Measurements from ENCODE around the gene HES6. TPM values are rescaled to one million over a fixed set of nuclear protein-coding genes. Genes with fewer than 3 reads are reported as not detected.

The HES6 gene
- polyA plus RNA-seq, 1 donor from 2014 or later = 3.3 TPM

- H3K4me3 Mint-ChIP-seq = no peak overlapping the region
- peaks cover 7% of the 10 kb centered on the region for H3K36me3 Mint-ChIP-seq
- no peaks in the 10 kb centered on the region for H3K27me3 Mint-ChIP-seq
- H3K9me3 Mint-ChIP-seq = no peaks in the 10 kb centered on the region
- H3K27ac Mint-ChIP-seq = no peak overlapping the region
- H3K4me1 Mint-ChIP-seq = peaks cover 4 to 6% (median 5%) of the 10 kb centered on the region in 3 donors
These were observed 13.7 kb downstream of the HES6 start for GRCh38 chr2:238225911-238226697.

GRCh38 chr2:238225121-238225520 is 14.7 kb downstream of the HES6 start:
- Mint-ChIP-seq H3K9me3 (no peaks in the 10 kb centered on the region), H3K4me1 (peaks cover 0 to 2% (median under 1%) of the 10 kb centered on the region in 3 donors), H3K36me3 (peaks cover 7% of the 10 kb centered on the region), H3K27me3 (no peaks in the 10 kb centered on the region), H3K27ac (no peak overlapping the region), H3K4me3 (no peak overlapping the region)

GRCh38 chr2:238224356-238225035 is 15.3 kb downstream of the HES6 start:
- Mint-ChIP-seq H3K9me3 (no peaks in the 10 kb centered on the region), H3K36me3 (peaks cover 7% of the 10 kb centered on the region), H3K27ac (peak overlapping the region in 1 of 3 donors; percentile 35), H3K4me3 (no peak overlapping the region), H3K27me3 (no peaks in the 10 kb centered on the region), H3K4me1 (peaks cover 0 to 2% (median 0%) of the 10 kb centered on the region in 3 donors)

DNA sequence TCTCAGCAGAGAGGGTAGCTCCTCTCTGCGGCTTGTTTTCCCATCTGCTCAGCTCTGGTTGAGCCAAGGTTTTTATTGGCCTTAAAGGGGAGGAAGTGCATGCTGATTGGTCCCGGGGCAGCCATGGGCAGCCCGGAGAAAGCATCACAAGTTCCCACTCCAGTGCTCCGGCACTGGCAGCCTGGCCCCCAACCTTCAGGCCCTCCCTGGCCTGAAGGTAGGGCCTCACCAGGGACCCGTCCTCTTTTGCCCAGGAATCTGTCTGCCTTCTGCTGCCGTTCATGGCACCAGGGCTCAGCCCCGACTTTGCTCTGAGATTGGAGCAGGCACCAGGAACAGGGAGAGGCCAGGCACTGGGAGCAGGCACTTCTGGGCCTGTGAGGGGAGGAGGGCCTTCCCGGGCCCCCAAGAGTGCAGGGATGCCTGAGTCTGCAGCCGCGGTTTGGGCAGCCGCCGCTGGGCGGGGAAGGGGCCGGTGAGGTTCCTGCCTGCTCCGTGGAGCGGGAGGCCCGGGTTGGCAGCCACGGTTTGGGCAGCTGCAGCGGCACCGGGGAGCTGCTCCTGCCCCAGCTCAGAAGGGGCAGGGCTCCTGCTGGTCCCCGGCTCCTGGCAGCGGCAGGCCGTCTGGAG is 18.8 kb downstream of the HES6 start:
- Mint-ChIP-seq H3K9me3 (no peaks in the 10 kb centered on the region), H3K27ac (no peak overlapping the region), H3K4me3 (no peak overlapping the region), H3K27me3 (peaks cover 3% of the 10 kb centered on the region), H3K36me3 (peaks cover 2% of the 10 kb centered on the region), H3K4me1 (no peaks in the 10 kb centered on the region)

GRCh38 chr2:238220274-238220891 is 19.5 kb downstream of the HES6 start:
- Mint-ChIP-seq H3K4me1 (no peaks in the 10 kb centered on the region), H3K27ac (no peak overlapping the region), H3K36me3 (peaks cover under 1% of the 10 kb centered on the region), H3K4me3 (no peak overlapping the region), H3K9me3 (no peaks in the 10 kb centered on the region), H3K27me3 (peaks cover 7% of the 10 kb centered on the region)

DNA sequence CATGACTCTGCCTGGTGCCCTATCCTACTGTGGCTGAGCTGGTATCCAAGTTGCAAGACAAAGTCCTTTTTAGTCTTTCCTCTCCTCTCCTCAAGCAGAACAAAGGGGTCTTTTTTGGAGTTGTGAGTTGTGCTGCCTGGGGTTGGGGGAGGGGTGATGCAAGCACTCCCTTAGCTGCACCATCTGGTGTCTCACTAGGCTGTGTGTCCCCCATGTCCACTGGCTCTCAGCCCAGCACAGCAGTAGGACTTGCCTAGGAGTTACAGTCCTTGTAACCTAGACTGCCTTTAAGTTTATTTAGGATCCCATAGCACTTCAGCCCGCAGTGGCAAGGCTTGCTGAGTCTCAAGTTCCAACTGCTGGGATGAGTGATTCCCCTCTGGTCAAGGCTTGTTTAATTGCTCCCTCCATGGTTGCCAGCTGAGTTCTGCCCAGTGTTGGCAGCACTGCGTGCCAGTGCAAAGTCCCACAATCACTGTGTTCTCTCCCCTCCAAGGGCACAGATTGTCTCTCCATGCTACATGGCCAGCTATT is 23.1 kb downstream of the HES6 start:
- no peak overlapping the region for H3K4me3 Mint-ChIP-seq
- H3K27ac Mint-ChIP-seq = no peak overlapping the region
- H3K9me3 Mint-ChIP-seq = peaks cover 0 to 3% (median 0%) of the 10 kb centered on the region in 3 donors
- H3K4me1 Mint-ChIP-seq = peaks cover 0 to 1% (median 0%) of the 10 kb centered on the region in 3 donors
- peaks cover 16% of the 10 kb centered on the region for H3K27me3 Mint-ChIP-seq
- H3K36me3 Mint-ChIP-seq = no peaks in the 10 kb centered on the region

DNA sequence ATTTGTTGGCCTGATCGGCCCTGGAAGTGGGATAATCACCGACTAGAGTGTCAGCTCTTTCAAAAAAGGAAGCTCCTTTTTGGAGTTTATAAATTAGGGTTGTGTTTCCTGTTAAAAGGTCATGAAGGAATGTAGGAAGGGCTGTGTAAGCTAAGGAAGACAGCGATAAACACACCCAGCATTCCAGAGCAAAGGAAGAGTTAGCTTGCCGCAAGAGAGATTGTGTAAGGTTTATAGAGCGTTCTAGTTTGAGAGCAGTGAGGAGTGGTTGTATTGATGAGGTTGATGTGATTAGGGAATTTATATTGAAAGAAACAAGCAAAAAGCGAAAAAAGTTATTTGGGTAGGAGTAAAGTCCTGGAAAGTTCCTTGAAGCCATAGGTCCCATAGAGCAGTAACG is 32.8 kb downstream of the HES6 start:
- Mint-ChIP-seq H3K4me3 (no peak overlapping the region), H3K9me3 (no peaks in the 10 kb centered on the region), H3K36me3 (no peaks in the 10 kb centered on the region), H3K4me1 (peaks cover 12 to 16% (median 14%) of the 10 kb centered on the region in 3 donors), H3K27me3 (no peaks in the 10 kb centered on the region), H3K27ac (no peak overlapping the region)

DNA sequence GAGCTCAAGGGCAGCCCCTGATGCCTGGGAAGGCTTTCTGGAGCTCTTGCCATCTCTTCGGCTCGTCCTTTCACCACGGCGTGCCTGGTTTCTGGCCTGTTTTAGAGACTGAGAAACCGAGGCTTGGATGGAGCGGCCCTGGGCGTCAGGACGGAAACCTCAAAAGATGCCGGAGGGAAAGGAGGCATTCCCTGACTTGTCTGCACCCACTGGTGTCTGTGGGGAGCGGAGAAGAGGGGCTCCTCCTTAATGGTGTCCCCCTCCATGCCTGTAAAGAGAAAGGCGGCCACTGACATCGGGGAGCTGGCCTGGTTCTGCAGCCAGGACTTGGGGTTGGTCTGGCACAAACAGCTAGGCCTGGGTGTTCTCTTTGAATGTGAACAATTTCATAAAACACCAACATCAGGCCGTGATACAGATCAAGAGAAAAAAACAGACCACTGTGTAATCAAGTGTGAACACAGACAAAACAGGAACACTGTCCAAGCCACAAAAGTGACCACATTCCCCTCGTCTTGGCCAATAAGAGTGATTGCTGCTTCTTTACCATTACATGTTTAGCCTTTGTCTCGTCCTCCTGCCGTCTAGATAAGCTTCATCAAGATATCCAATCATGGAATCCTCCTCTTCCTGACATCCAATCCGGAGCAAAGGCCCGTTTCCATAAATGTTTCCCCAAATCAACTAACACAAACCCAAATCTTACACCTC is 35.7 kb downstream of the HES6 start:
- no peaks in the 10 kb centered on the region for H3K36me3 Mint-ChIP-seq
- H3K4me1 Mint-ChIP-seq = peaks cover 26 to 35% (median 34%) of the 10 kb centered on the region in 3 donors
- H3K27me3 Mint-ChIP-seq = no peaks in the 10 kb centered on the region
- H3K27ac Mint-ChIP-seq = peak overlapping the region; percentile 45 to 83 (median 80)
- H3K4me3 Mint-ChIP-seq = peak overlapping the region; percentile 80 to 96 (median 85)
- H3K9me3 Mint-ChIP-seq = no peaks in the 10 kb centered on the region

GRCh38 chr2:238203094-238203972 is 36.5 kb downstream of the HES6 start, which contains the start of gene ILKAP:
Gene ILKAP (minus strand): TSS chr2:238203695. CDS start chr2:238203553, 142 bp downstream.
- Mint-ChIP-seq H3K27me3 (no peaks in the 10 kb centered on the region), H3K4me1 (peaks cover 30 to 39% (median 38%) of the 10 kb centered on the region in 3 donors), H3K9me3 (no peaks in the 10 kb centered on the region), H3K27ac (peak within 1 kb of the TSS; percentile 86 to 91 (median 90)), H3K4me3 (peak within 1 kb of the TSS; percentile 85 to 96 (median 92)), H3K36me3 (no peaks in the 10 kb centered on the region)

GRCh38 chr2:238202326-238203093 is 37.3 kb downstream of the HES6 start:
- Mint-ChIP-seq H3K4me3 (peak overlapping the region; percentile 84 to 94 (median 92)), H3K27ac (peak overlapping the region; percentile 86 to 91 (median 90)), H3K27me3 (no peaks in the 10 kb centered on the region), H3K4me1 (peaks cover 34 to 43% (median 40%) of the 10 kb centered on the region in 3 donors), H3K36me3 (no peaks in the 10 kb centered on the region), H3K9me3 (no peaks in the 10 kb centered on the region)

DNA sequence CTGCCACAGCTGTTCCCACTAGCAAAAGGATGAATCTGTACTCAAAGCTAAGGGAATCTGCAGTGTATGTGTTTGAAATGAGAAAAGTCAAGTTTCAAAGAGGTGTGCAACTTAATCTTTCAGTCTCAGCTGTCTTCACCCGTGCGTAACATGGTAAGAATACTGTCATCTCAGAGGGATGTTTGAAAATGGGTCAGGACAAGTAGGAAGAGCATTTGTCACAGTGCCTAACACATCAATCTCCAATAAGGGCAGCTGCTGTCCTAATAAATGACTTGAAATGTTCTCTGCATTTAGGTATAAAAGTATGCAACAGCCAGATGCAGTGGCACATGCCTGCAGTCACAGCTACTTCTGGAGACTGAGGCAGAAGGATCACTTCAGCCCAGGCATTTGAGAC is 49.4 kb downstream of the HES6 start:
- H3K36me3 Mint-ChIP-seq = peaks cover 6% of the 10 kb centered on the region
- no peaks in the 10 kb centered on the region for H3K27me3 Mint-ChIP-seq
- H3K9me3 Mint-ChIP-seq = no peaks in the 10 kb centered on the region
- peaks cover 0 to 2% (median under 1%) of the 10 kb centered on the region in 3 donors for H3K4me1 Mint-ChIP-seq
- H3K27ac Mint-ChIP-seq = no peak overlapping the region
- H3K4me3 Mint-ChIP-seq = no peak overlapping the region

Measured in IgD-negative memory B cell (primary cell).